Stimulated activated naive CD8-positive, alpha-beta T cell treated with anti-CD3 and anti-CD28 coated beads, Interleukin-15, Interleukin-2, amounts not matched to agents 100 ng/mL and 50 ng/mL, for 24 hours (primary cell): Measurements from ENCODE around the gene ADAMTS12.

ENCODE experiments used
- H3K27ac Mint-ChIP-seq: one replicate; pipeline ENCODE4 v1.8.0; 2021; ENCODE audit warnings: mild to moderate bottlenecking, mixed read lengths
- H3K27me3 Mint-ChIP-seq: one replicate; pipeline ENCODE4 v1.8.0; 2021; ENCODE audit warnings: mixed read lengths
- H3K36me3 Mint-ChIP-seq: one replicate; pipeline ENCODE4 v1.8.0; 2021; ENCODE audit warnings: low read depth, mixed read lengths
- H3K4me1 Mint-ChIP-seq: one replicate; pipeline ENCODE4 v1.8.0; 2021; ENCODE audit warnings: low read depth, mixed read lengths
- H3K4me3 Mint-ChIP-seq: one replicate; pipeline ENCODE4 v1.8.0; 2021; ENCODE audit warnings: mild to moderate bottlenecking, mixed read lengths
- H3K9me3 Mint-ChIP-seq: one replicate; pipeline ENCODE4 v1.8.0; 2021; ENCODE audit warnings: mixed read lengths

ADAMTS12 gene

GRCh38 chr5:33477816-33478215, 414.0 kb downstream of the ADAMTS12 start:
- peaks cover 66% of the 10 kb centered on the region for H3K36me3 Mint-ChIP-seq
- H3K4me3 Mint-ChIP-seq, result no peak overlapping the region
- H3K27ac Mint-ChIP-seq, result no peak overlapping the region
- no peaks in the 10 kb centered on the region for H3K4me1 Mint-ChIP-seq
- no peaks in the 10 kb centered on the region for H3K27me3 Mint-ChIP-seq
- H3K9me3 Mint-ChIP-seq, result peaks cover 19% of the 10 kb centered on the region

DNA sequence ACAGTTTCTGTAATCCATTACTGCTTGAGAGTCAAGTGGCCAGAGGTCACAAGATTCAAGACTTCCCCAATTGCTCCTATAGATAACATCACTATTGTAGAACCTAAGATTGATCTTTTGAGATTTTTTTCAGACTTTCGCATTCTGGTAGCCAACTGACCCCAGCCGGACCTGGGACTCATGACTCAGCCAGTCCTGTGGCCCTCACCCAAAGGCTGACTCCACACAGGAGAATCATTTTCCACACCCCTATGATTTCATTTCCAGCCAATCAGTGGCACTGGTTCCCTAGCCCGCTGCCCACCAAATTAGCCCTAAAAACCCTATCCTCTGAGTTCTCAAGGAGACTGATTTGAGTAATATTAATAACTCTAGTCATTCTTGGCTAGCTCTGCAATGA, 414.8 kb downstream of the ADAMTS12 start:
- Mint-ChIP-seq H3K9me3 (peaks cover 19% of the 10 kb centered on the region), H3K27ac (no peak overlapping the region), H3K4me1 (no peaks in the 10 kb centered on the region)

DNA sequence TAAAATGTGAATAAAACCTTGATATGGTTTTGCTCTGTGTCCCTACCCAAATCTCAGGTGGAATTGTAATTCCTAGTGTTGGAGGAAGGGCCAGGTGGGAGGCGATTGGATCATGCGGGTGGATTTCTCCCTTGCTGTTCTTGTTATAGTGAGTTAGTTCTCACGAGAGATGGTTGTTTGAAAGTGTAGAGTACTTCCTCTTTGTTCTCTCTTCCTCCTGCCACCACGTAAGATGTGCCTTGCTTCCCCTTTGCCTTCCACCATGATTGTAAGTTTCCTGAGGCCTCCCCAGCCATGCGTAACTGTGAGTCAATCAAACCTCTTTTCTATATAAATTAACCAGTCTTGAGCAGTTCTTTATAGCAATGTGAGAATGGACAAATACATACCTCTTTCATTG, 416.1 kb downstream of the ADAMTS12 start:
- Mint-ChIP-seq H3K9me3 (peaks cover 19% of the 10 kb centered on the region), H3K4me3 (no peak overlapping the region), H3K27ac (no peak overlapping the region), H3K4me1 (no peaks in the 10 kb centered on the region), H3K27me3 (no peaks in the 10 kb centered on the region), H3K36me3 (peaks cover 80% of the 10 kb centered on the region)

More for the DNA sequence above, 414.8 kb downstream of the ADAMTS12 start:
- Mint-ChIP-seq H3K27me3 (no peaks in the 10 kb centered on the region), H3K4me3 (no peak overlapping the region), H3K36me3 (peaks cover 71% of the 10 kb centered on the region)

- Mint-ChIP-seq H3K4me1 (no peaks in the 10 kb centered on the region), H3K9me3 (peaks cover 19% of the 10 kb centered on the region), H3K27ac (no peak overlapping the region), H3K4me3 (no peak overlapping the region), H3K36me3 (peaks cover 87% of the 10 kb centered on the region), H3K27me3 (no peaks in the 10 kb centered on the region)
Measured at GRCh38 chr5:33474931-33475499, 416.8 kb downstream of the ADAMTS12 start.

DNA sequence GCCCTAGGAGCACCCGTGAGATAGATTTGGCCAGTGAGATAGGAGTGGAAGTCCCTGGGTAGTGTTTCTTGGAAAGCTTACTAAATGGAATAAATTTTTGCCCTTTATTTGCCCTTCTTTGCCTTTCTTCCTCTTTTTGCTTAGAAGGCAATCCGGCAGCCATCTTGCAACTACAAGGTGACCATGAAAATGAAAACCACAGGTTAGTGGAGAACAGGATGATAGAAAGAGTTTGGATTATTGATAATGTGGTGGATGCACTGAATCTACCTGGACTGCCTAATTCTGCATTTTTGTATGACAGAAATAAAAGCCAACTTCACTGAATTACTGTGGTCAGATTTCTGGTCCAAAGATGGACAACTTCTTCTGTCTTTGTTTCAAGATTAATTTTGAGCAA, 417.8 kb downstream of the ADAMTS12 start:
- H3K4me3 Mint-ChIP-seq, result no peak overlapping the region
- H3K4me1 Mint-ChIP-seq, result no peaks in the 10 kb centered on the region
- H3K27me3 Mint-ChIP-seq, result no peaks in the 10 kb centered on the region
- no peak overlapping the region for H3K27ac Mint-ChIP-seq
- peaks cover 19% of the 10 kb centered on the region for H3K9me3 Mint-ChIP-seq
- H3K36me3 Mint-ChIP-seq, result peaks cover 80% of the 10 kb centered on the region
